Heart right ventricle (tissue), 16 donors: ENCODE data around the gene SKI. TPM values are rescaled to one million over a fixed set of nuclear protein-coding genes. Genes with fewer than 3 reads are reported as not detected.

Experiments used
- ATAC-seq, 8 donors: fragments of 200-7000 bp; cut with Tn5 transposase; one replicate each; pipeline ENCODE4 v1.9.1; 2020; ENCODE audit warnings: mild to moderate bottlenecking in 8 of 8, moderate library complexity in 8 of 8, moderate number of reproducible peaks in 1 of 8
- DNase-seq, 2 donors: peaks; one replicate each; pipeline ENCODE4 v3.0.0-alpha.2; 2020
- H3K27ac ChIP-seq, 10 donors: fragments of 200-600 bp; sonication (generic) in 2 of 10; one replicate each; pipeline versions ENCODE4 v1.5.0 to v1.8.0; 2020 to 2022; ENCODE audit warnings: mild to moderate bottlenecking in 3 of 10
- H3K27me3 ChIP-seq, 7 donors: fragments of 200-600 bp; one replicate each; pipeline ENCODE4 v1.8.0; 2021 to 2022; ENCODE audit warnings: mild to moderate bottlenecking in 2 of 7
- H3K36me3 ChIP-seq, 9 donors: fragments of 200-600 bp; sonication (generic) in 1 of 9; one replicate each; pipeline versions ENCODE4 v1.5.0 to v1.8.0; 2020 to 2022; ENCODE audit warnings: mild to moderate bottlenecking in 2 of 9
- H3K4me1 ChIP-seq, 9 donors: fragments of 200-600 bp; sonication (generic) in 1 of 9; one replicate each; pipeline versions ENCODE4 v1.5.0 to v1.8.0; 2020 to 2022; ENCODE audit warnings: mild to moderate bottlenecking in 4 of 9
- H3K4me3 ChIP-seq, 10 donors: fragments of 200-600 bp; sonication (generic) in 2 of 10; one replicate each; pipeline versions ENCODE4 v1.5.0 to v1.8.0; 2020 to 2022; ENCODE audit warnings: mild to moderate bottlenecking in 7 of 10, moderate library complexity in 2 of 10
- H3K9me3 ChIP-seq, 11 donors: fragments of 200-600 bp in 10 of 11; sonication (generic) in 2 of 11; one replicate each; pipeline versions ENCODE4 v1.5.0 to v1.8.0; 2013 to 2022; ENCODE audit warnings: mild to moderate bottlenecking in 2 of 11, control low read depth in 1 of 11, moderate library complexity in 1 of 11
- WGBS, 2 donors: extraction: QIAGEN DNeasy Blood & Tissue Kit; methylation state at CpG; one replicate each; pipeline ENCODE4 v1.1.7; 2013; ENCODE audit warnings: inconsistent platforms in 1 of 2; 5-methylcytosine and 5-hydroxymethylcytosine counted together
- intact Hi-C, 10 donors: fragments of 100-400 bp; cut with DNase I; formaldehyde crosslinking; loops; one replicate each; pipeline versions ENCODE4 v1.11.1 to v1.14.2; 2022
- polyA plus RNA-seq, 2 donors: library from polyadenylated mRNA; stranded (reverse); fragments of 200-250 nt; gene quantifications; one replicate each; pipeline ENCODE4 v1.2.3, GENCODE V29; 2013
- total RNA-seq, 10 donors: library from RNA; stranded (reverse); fragmentation: NEBNext Ultra II Directional in 3 of 10; extraction: Animal tissue kit (Norgen Biotek cat#: 25700) in 3 of 10; gene quantifications; one replicate each; pipeline versions ENCODE4 v1.2.1 to v1.2.4, GENCODE V29; 2021 to 2023
- TF ChIP-seq, protein P1 (sequence below), 9 donors: fragments of 200-600 bp; sonication (generic) in 2 of 9; IDR thresholded peaks; one replicate each; pipeline versions ENCODE4 v1.5.0 to v1.8.0; 2021 to 2022; ENCODE audit warnings: antibody characterized with exemption in 9 of 9, mild to moderate bottlenecking in 5 of 9, moderate library complexity in 1 of 9
- donor health status: Arrhythmogenic right ventricular cardiomyopathy.
- donor health status: ischemic (EF 13 %, LVEDD 7.1; RV severe dilation, severe dysfunction).
- donor health status: healthy with polysubstance abuse.
- donor health status: DM: no; HTN: yes; CAD: no.
- donor health status: DM: no; HTN: no; CAD: no.
- donor health status: ischemic (EF 25% LVEDD 6.9; RV normal size, moderate dysfunction).
- donor health status: ischemic (EF 25% LVEDD 5.7; RV mildly dilated, moderate dysfunction).
- donor health status: healthy.
- donor health status: DM: yes; HTN: yes; CAD: no.
- donor health status: Ischemic cardiomyopathy.
- donor health status: ischemic (EF 35%, LVEDD 5.7; RV mildly dilated, moderate dysfunction).
- donor health status: nonischemic (EF 11% LVEDD 7.7; RV severe dilation, severe dysfunction).
- donor health status: DM: yes; HTN: yes; CAD: no.
- donor health status: PGD.
- donor health status: ischemic (EF 29% LVEDD 5.4; RV normal size, mild dysfunction).
- donor health status: nonischemic (EF 23%, LVEDD 6.1; RV moderate dilation, normal function).

Gene SKI
- total and polyA plus RNA-seq, 12 donors = 13.8 to 50.9 (median 35.6) TPM

DNA sequence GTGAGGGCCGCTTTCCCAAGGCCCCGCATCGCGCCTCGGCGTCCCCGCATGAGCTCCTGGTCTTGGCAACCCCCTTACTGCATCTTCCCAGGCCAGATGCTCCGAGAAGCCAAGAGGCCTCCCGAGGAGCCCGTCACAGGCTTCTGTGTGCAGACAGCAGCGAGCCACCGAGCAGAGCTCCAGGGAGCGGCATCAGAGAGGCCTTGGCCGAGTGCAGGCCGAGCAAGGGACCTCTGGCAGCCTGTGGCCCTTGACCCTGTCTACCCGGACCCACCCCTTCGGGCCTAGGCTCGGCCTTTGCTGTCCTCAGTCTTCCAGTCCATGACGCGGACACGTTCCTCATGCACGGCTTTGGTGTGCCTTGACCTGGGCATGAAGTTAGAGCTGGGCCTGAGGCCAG is 99.7 kb downstream of the SKI start:
- 92 to 94% methylated on average over 22 of the region's 22 CpGs for WGBS, 2 donors
- peaks cover 0 to 3% (median 0%) of the 10 kb centered on the region in 11 donors for H3K9me3 ChIP-seq
- H3K27ac ChIP-seq = no peak overlapping the region
- intact Hi-C loops = loop anchor here in 2 of 10 donors (5.0 to 10.0 kb wide), 2 partner anchors 44 to 47 kb away; no protein-coding TSS in a partner anchor
- TF ChIP-seq, protein P1, sequence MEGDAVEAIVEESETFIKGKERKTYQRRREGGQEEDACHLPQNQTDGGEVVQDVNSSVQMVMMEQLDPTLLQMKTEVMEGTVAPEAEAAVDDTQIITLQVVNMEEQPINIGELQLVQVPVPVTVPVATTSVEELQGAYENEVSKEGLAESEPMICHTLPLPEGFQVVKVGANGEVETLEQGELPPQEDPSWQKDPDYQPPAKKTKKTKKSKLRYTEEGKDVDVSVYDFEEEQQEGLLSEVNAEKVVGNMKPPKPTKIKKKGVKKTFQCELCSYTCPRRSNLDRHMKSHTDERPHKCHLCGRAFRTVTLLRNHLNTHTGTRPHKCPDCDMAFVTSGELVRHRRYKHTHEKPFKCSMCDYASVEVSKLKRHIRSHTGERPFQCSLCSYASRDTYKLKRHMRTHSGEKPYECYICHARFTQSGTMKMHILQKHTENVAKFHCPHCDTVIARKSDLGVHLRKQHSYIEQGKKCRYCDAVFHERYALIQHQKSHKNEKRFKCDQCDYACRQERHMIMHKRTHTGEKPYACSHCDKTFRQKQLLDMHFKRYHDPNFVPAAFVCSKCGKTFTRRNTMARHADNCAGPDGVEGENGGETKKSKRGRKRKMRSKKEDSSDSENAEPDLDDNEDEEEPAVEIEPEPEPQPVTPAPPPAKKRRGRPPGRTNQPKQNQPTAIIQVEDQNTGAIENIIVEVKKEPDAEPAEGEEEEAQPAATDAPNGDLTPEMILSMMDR (IDR thresholded peaks at IDR 0.05) = no peak
- ATAC-seq = no peak
- peaks cover 8 to 22% (median 10%) of the 10 kb centered on the region in 9 donors for H3K4me1 ChIP-seq
- no peak for DNase-seq
- H3K36me3 ChIP-seq = no peaks in the 10 kb centered on the region
- H3K4me3 ChIP-seq = no peak overlapping the region
- peaks cover 0 to 2% (median 0%) of the 10 kb centered on the region in 7 donors for H3K27me3 ChIP-seq

DNA sequence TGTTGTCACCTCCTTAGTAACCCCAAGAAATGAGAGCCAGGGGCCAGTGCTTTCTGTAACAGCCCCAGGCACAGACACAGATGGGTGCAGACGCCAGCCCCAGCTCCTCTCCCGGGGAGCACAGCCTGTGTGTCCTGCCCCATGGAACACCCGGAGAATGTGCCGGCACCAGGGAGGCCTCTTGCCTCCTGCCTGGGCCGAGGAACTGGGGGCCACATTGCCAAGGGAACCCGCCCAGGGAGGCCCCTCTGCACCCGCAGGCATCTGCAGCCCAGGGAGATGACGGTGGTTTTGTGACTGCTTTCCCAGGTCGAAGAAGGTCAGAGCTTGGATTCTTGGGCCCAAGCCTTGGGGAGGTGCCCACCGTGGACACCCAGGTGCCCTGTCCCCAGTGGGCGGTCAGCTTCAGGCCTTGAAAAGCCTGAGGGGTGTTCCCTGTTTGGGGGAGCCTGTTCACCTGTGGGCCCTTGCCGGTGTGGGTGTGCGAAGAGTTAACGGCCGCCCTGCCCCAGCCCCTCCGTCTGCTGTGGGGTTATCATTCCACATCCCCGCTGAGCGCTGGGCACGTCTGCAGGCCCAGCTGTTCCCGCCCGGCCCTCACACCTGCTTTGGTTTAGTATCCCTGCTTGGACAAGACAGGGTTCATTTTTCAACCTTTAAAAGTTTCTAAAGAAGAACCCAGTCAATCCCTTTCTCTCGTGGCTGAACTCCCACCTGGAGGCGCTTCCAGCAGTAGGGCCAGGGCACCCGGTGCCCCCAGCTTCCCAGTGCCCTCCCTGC is 100.7 kb downstream of the SKI start:
- DNase-seq (no peak), ATAC-seq (no peak)
- peaks cover 8 to 18% (median 10%) of the 10 kb centered on the region in 9 donors for H3K4me1 ChIP-seq
- intact Hi-C loops = loop anchor here in 2 of 10 donors (5.0 to 10.0 kb wide), 2 partner anchors 43 to 46 kb away; no protein-coding TSS in a partner anchor
- no peaks in the 10 kb centered on the region for H3K36me3 ChIP-seq
- 87 to 88% methylated on average over 24 of the region's 24 CpGs for WGBS, 2 donors
- no peak overlapping the region for H3K4me3 ChIP-seq
- no peaks in the 10 kb centered on the region for H3K27me3 ChIP-seq
- TF ChIP-seq, protein P1 (IDR thresholded peaks at IDR 0.05) = no peak
- no peak overlapping the region for H3K27ac ChIP-seq
- peaks cover 0 to 3% (median 0%) of the 10 kb centered on the region in 11 donors for H3K9me3 ChIP-seq

DNA sequence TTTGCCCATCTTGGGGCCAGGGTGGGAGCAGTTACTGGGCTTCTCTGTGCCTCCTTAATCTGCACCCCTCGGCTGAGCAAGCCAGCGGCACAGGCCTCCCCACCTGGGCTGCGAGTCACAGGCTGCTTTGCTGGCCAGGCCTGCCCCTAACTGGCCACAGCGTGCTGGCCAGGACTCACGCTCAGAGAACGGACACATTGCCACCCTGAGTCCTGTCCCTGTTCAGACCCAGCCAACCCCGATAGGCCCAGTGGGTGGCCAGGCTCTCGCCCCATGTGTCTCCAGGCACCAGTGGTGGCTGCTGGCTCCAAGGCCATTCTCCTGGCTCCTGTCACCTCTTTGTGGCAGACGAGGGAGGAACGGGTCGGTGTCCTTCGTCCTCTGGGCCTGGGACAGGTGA is 101.9 kb downstream of the SKI start:
- DNase-seq (no peak), ATAC-seq (peak in 2 of 8 donors; percentile 8 to 31)
- peaks cover 0 to 3% (median 0%) of the 10 kb centered on the region in 11 donors for H3K9me3 ChIP-seq
- H3K36me3 ChIP-seq = no peaks in the 10 kb centered on the region
- H3K4me1 ChIP-seq = peaks cover 8 to 18% (median 10%) of the 10 kb centered on the region in 9 donors
- TF ChIP-seq, protein P1 (IDR thresholded peaks at IDR 0.05) = no peak
- peak overlapping the region in 1 of 10 donors; percentile 30 for H3K27ac ChIP-seq
- intact Hi-C loops = loop anchor here in 1 of 10 donors (5.0 kb wide), 1 partner anchor 47 kb away; no protein-coding TSS in a partner anchor
- no peak overlapping the region for H3K4me3 ChIP-seq
- 86% methylated on average over 12 of the region's 12 CpGs for WGBS, 2 donors
- H3K27me3 ChIP-seq = no peaks in the 10 kb centered on the region

DNA sequence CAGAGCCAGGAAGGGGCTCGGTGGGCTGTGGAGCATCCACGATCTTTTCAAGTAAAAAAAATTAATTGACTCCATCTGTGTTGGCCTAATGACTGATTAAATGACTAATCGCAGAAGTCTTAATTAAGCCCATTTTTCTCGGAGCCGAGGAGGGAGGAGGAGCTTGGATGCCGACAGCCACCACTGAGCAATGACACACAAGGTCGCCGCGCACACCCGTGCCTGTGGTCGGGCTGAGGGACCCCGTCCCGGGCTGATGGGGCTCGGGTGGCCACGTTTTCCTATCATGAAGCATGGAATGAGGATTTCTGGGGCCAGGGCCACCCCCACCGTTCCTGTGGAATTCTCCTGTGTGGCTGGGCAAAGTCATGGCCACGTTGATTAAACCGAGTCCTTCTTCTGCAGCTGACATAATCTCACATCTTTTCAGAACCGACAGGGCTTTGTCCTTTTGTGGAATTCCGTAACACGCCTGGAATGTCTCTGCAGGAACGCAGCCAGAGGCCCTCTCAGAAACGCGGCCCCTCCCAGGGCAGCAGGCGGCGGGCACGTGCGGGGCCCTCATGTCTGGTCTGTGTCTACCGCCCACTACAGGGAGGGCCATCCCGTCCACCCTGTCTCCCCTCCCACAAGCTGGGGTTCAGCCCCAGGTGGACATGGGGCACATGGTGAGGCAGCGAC is 102.5 kb downstream of the SKI start:
- WGBS, 2 donors = 31 to 42% methylated on average over 31 of the region's 31 CpGs
- TF ChIP-seq, protein P1 (IDR thresholded peaks at IDR 0.05) = peak in 2 of 9 donors; percentile 6 to 17
- no peak for DNase-seq

More for the DNA sequence above, 102.5 kb downstream of the SKI start:
- peak; percentile 38 to 82 (median 72) for ATAC-seq
- Histone ChIP-seq H3K9me3 (no peaks in the 10 kb centered on the region), H3K4me3 (no peak overlapping the region), H3K4me1 (peaks cover 8 to 18% (median 10%) of the 10 kb centered on the region in 9 donors), H3K27me3 (no peaks in the 10 kb centered on the region), H3K27ac (peak overlapping the region in 6 of 10 donors; percentile 18 to 49 (median 35)), H3K36me3 (no peaks in the 10 kb centered on the region)
- intact Hi-C loops = loop anchor here in 1 of 10 donors (5.0 kb wide), 1 partner anchor 47 kb away; no protein-coding TSS in a partner anchor
